Ecto neural progenitor cell (in vitro differentiated cells): Measurements from ENCODE around the gene ZNF446.
"Not testable (repeated sequence)": the region's sequence is repeated elsewhere in the genome, so short reads cannot be mapped to it uniquely, and the experiment has no call there.

Source experiments
- DNase-seq: peaks from one replicate; pipeline ENCODE4 v3.0.0-alpha.2; 2018; ENCODE audit warnings: low spot score

The ZNF446 gene

GRCh38 chr19:58500242-58500641, 24.1 kb downstream of the ZNF446 start:
- DNase-seq, result peak; percentile 43

- not testable (repeated sequence) for DNase-seq
Measured at GRCh38 chr19:58507602-58508223, 31.6 kb downstream of the ZNF446 start.

GRCh38 chr19:58509731-58510083, 33.6 kb downstream of the ZNF446 start:
- DNase-seq, result no peak

- DNase-seq, result no peak
Measured at GRCh38 chr19:58510084-58510862, 34.1 kb downstream of the ZNF446 start.

GRCh38 chr19:58511353-58512208, 35.4 kb downstream of the ZNF446 start, which contains the start of gene SLC27A5:
Gene SLC27A5, minus strand, starts transcription at chr19:58511992. Its CDS starts 37 bp downstream, at chr19:58511955.
- DNase-seq, result no peak

GRCh38 chr19:58513213-58513693, 37.1 kb downstream of the ZNF446 start:
- no peak for DNase-seq

GRCh38 chr19:58513694-58514563, 37.8 kb downstream of the ZNF446 start:
- DNase-seq, result peak; percentile 95

GRCh38 chr19:58514564-58515022, 38.4 kb downstream of the ZNF446 start:
- DNase-seq, result no peak

- DNase-seq, result no peak
Measured at GRCh38 chr19:58515259-58515658, 39.1 kb downstream of the ZNF446 start.

- DNase-seq, result no peak
Measured at GRCh38 chr19:58516246-58516836, 40.2 kb downstream of the ZNF446 start.

- DNase-seq, result no peak
Measured at GRCh38 chr19:58516964-58517833, 41.0 kb downstream of the ZNF446 start.

GRCh38 chr19:58518256-58519086, 42.3 kb downstream of the ZNF446 start:
- DNase-seq, result no peak

- peak; percentile 80 for DNase-seq
Measured at GRCh38 chr19:58519087-58519354, 42.9 kb downstream of the ZNF446 start.

GRCh38 chr19:58519355-58520256, 43.5 kb downstream of the ZNF446 start, which contains the start of gene ZBTB45:
Gene ZBTB45, minus strand, starts transcription at chr19:58519810. Its CDS starts 2,137 bp downstream, at chr19:58517673.
- DNase-seq, result peak; percentile 96

- DNase-seq, result no peak
Measured at GRCh38 chr19:58520257-58520599, 44.1 kb downstream of the ZNF446 start.

GRCh38 chr19:58521651-58522050, 45.5 kb downstream of the ZNF446 start:
- no peak for DNase-seq

- no peak for DNase-seq
Measured at GRCh38 chr19:58522709-58523108, 46.6 kb downstream of the ZNF446 start.

- no peak for DNase-seq
Measured at GRCh38 chr19:58529405-58529804, 53.3 kb downstream of the ZNF446 start.
